ENCODE measurements around the gene ARHGAP28. TPM values are rescaled to one million over a fixed set of nuclear protein-coding genes. Genes with fewer than 3 reads are reported as not detected.
"Not testable (repeated sequence)": the region's sequence is repeated elsewhere in the genome, so short reads cannot be mapped to it uniquely, and the experiment has no call there.

The ARHGAP28 gene
- total RNA-seq, 1 donor from 2014 or later = not detected

DNA sequence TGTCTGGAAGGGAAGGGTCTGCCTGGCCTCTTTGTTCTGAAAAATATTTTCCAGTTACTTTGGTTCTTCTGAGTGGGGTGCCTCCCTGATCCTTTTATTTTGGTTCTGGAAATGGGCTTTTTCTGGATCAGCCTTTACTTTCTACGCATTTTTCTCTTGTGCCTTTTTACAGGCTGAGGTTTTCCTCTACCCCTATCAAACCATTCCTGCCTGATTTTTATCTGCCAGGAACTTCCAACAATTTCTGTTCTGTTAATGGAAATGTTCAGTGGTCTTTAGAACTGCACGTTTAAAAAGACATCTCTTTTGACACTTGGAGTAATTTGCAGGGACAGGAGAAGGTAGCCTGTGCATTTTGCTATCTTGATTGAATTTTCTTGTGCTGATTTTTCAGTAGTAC lies 113.8 kb downstream of the ARHGAP28 start:
- Mint-ChIP-seq H3K27ac (no peak overlapping the region), H3K36me3 (ENCODE audit: low read depth) (no peaks in the 10 kb centered on the region), H3K4me1 (no peaks in the 10 kb centered on the region), H3K27me3 (no peaks in the 10 kb centered on the region), H3K4me3 (no peak overlapping the region), H3K9me3 (peaks cover 3% of the 10 kb centered on the region)
- TF ChIP-seq, protein P1, sequence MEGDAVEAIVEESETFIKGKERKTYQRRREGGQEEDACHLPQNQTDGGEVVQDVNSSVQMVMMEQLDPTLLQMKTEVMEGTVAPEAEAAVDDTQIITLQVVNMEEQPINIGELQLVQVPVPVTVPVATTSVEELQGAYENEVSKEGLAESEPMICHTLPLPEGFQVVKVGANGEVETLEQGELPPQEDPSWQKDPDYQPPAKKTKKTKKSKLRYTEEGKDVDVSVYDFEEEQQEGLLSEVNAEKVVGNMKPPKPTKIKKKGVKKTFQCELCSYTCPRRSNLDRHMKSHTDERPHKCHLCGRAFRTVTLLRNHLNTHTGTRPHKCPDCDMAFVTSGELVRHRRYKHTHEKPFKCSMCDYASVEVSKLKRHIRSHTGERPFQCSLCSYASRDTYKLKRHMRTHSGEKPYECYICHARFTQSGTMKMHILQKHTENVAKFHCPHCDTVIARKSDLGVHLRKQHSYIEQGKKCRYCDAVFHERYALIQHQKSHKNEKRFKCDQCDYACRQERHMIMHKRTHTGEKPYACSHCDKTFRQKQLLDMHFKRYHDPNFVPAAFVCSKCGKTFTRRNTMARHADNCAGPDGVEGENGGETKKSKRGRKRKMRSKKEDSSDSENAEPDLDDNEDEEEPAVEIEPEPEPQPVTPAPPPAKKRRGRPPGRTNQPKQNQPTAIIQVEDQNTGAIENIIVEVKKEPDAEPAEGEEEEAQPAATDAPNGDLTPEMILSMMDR (IDR thresholded peaks at IDR 0.05) = no peak
- ChIA-PET POLR2A (no interaction called here), CTCF (no interaction called here)
- ATAC-seq (ENCODE audit: low read depth) (no peak), DNase-seq (no peak)
- intact Hi-C loops (cut with micrococcal nuclease) = no loop called here

- CTCF ChIA-PET; H3K36me3 Mint-ChIP-seq (ENCODE audit: low read depth): not testable (repeated sequence)
These were observed 116.0 kb downstream of the ARHGAP28 start for GRCh38 chr18:6845521-6845920.

GRCh38 chr18:6850396-6850795 lies 120.9 kb downstream of the ARHGAP28 start:
- no peak for ATAC-seq (ENCODE audit: low read depth)
- Mint-ChIP-seq H3K4me3 (no peak overlapping the region), H3K27ac (no peak overlapping the region), H3K9me3 (peaks cover 14% of the 10 kb centered on the region), H3K36me3 (ENCODE audit: low read depth) (no peaks in the 10 kb centered on the region), H3K27me3 (no peaks in the 10 kb centered on the region), H3K4me1 (no peaks in the 10 kb centered on the region)
- ChIA-PET CTCF (no interaction called here), POLR2A (no interaction called here)
- TF ChIP-seq, protein P1 (IDR thresholded peaks at IDR 0.05) = no peak
- DNase-seq = no peak
- intact Hi-C loops (cut with micrococcal nuclease) = no loop called here

More at GRCh38 chr18:6845521-6845920, 116.0 kb downstream of the ARHGAP28 start:
- POLR2A ChIA-PET; H3K9me3 Mint-ChIP-seq; H3K27ac Mint-ChIP-seq; H3K4me1 Mint-ChIP-seq; H3K27me3 Mint-ChIP-seq; intact Hi-C loops (cut with micrococcal nuclease); ATAC-seq (ENCODE audit: low read depth); DNase-seq; H3K4me3 Mint-ChIP-seq: not testable (repeated sequence)

DNA sequence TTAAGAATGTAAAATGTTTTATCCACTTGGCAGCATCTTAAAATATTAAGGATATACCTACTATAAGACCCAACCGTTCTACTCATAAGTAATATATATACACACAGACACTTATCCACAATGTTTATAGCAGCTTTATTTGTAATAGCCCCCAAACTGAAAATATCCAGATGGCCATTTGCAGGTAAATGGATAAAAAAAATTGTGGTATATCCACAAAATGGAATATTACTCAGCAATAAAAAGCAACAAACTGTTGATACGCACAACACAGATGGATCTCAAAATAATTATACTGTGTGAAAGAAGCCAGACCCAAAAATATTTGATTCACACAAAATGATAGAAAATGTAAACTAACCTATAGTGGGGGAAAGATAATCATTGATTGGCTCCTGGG lies 122.0 kb downstream of the ARHGAP28 start:
- no peak overlapping the region for H3K4me3 Mint-ChIP-seq

GRCh38 chr18:6854811-6855210 lies 125.3 kb downstream of the ARHGAP28 start:
- DNase-seq (no peak), ATAC-seq (ENCODE audit: low read depth) (no peak)
- ChIA-PET CTCF (no interaction called here), POLR2A (no interaction called here)
- Mint-ChIP-seq H3K27me3 (no peaks in the 10 kb centered on the region), H3K36me3 (ENCODE audit: low read depth) (no peaks in the 10 kb centered on the region), H3K9me3 (peaks cover 12% of the 10 kb centered on the region), H3K4me1 (no peaks in the 10 kb centered on the region), H3K4me3 (no peak overlapping the region), H3K27ac (no peak overlapping the region)
- TF ChIP-seq, protein P1 (IDR thresholded peaks at IDR 0.05) = no peak
- intact Hi-C loops (cut with micrococcal nuclease) = no loop called here

More for the DNA sequence above, 122.0 kb downstream of the ARHGAP28 start:
- POLR2A ChIA-PET = no interaction called here
- Mint-ChIP-seq H3K9me3 (peaks cover 14% of the 10 kb centered on the region), H3K27me3 (no peaks in the 10 kb centered on the region), H3K4me1 (no peaks in the 10 kb centered on the region), H3K27ac (no peak overlapping the region), H3K36me3 (ENCODE audit: low read depth) (no peaks in the 10 kb centered on the region)
- no peak for DNase-seq
- CTCF ChIA-PET = no interaction called here
- intact Hi-C loops (cut with micrococcal nuclease) = no loop called here
- TF ChIP-seq, protein P1 (IDR thresholded peaks at IDR 0.05) = no peak
- ATAC-seq (ENCODE audit: low read depth) = no peak

GRCh38 chr18:6855767-6856166 lies 126.3 kb downstream of the ARHGAP28 start:
- CTCF ChIA-PET = no interaction called here
- no peak overlapping the region for H3K4me3 Mint-ChIP-seq
- DNase-seq (no peak), ATAC-seq (ENCODE audit: low read depth) (no peak)
- no peaks in the 10 kb centered on the region for H3K4me1 Mint-ChIP-seq
- POLR2A ChIA-PET = no interaction called here
- TF ChIP-seq, protein P1 (IDR thresholded peaks at IDR 0.05) = no peak
- H3K36me3 Mint-ChIP-seq (ENCODE audit: low read depth) = no peaks in the 10 kb centered on the region
- no peaks in the 10 kb centered on the region for H3K27me3 Mint-ChIP-seq
- H3K27ac Mint-ChIP-seq = no peak overlapping the region
- peaks cover 12% of the 10 kb centered on the region for H3K9me3 Mint-ChIP-seq
- intact Hi-C loops (cut with micrococcal nuclease) = no loop called here
